ENCODE data around the gene TMCO6. TPM values are rescaled to one million over a fixed set of nuclear protein-coding genes. Genes with fewer than 3 reads are reported as not detected.
A peak's percentile ranks its signal among the peaks of the same experiment; 100 is the strongest.

The TMCO6 gene
- total RNA-seq, 1 experiment from 2014 or later: 32.2 TPM

DNA sequence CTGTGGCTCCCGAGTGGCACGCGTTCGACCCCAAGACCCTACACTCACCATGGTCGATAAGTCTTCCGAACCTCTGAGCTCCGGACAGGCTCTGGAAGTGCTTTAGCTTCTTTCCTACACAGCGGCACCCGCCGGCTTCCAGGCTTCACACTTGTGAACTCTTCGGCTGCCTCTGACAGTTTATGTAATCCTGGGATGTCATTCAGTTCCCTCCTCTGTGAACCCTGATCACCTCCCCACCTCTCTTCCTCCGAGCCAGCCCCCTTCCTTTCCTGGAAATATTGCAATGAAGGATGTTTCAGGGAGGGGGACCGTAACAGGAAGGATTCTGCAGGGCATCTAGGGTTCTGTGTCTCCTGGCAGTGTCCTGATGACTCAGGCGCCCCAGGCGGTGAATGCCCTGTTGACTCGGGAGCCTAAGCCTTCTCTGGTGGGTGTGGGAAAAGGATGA, 6.2 kb upstream of the TMCO6 start, which contains the start of gene CD14:
Gene CD14 (minus strand): TSS at position 155 of the 451 bp plus-strand sequence. CDS start 104 bp downstream, at position 51.
- ChIA-PET CTCF (interaction anchor here (0.8 to 1.3 kb wide), 2 partner anchors 78 to 260 kb away, joined by 3 to 4 read pairs; no protein-coding TSS in a partner anchor), POLR2A (no interaction called here)
- ATAC-seq (no peak), DNase-seq (ENCODE audit: low spot score) (no peak)
- H3K4me1 Mint-ChIP-seq: peaks cover 3% of the 10 kb centered on the region
- TF ChIP-seq GABPB1 (CRISPR knock-in tag; IDR thresholded peaks at IDR 0.05): 0 out of 2 replicates have a peak, but pooled peaks have one; percentile 32
- no peak for TF ChIP-seq SMAD4 (CRISPR knock-in tag; IDR thresholded peaks at IDR 0.05)
- H3K36me3 Mint-ChIP-seq: peaks cover 14% of the 10 kb centered on the region
- H3K4me3 Mint-ChIP-seq: no peak within 1 kb of the TSS
- H3K27ac Mint-ChIP-seq: no peak within 1 kb of the TSS
- H3K9me3 Mint-ChIP-seq: peaks cover 26% of the 10 kb centered on the region
- peaks cover 34% of the 10 kb centered on the region for H3K27me3 Mint-ChIP-seq (ENCODE audit: low read depth)

DNA sequence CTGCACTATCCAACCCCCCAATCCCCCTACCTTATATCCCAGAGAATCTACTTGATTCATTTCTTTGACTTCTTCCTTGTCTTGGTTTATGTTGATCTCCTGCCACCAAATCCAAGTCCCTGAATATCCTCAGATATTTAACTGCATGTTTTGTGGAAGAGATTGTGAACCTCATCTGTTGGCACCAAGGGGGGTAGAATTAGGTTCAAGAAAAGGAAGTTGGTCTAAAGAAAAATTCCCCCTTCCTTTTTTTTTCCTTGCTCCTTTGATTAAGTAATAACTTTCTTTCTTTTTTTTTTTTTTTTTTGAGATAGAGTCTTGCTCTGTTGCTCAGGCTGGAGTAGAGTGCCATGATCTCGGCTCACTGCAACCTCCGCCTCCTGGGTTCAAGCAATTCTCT, 5.8 kb upstream of the TMCO6 start:
- H3K4me3 Mint-ChIP-seq: no peak overlapping the region
- ChIA-PET POLR2A (no interaction called here), CTCF (no interaction called here)
- ATAC-seq (no peak), DNase-seq (ENCODE audit: low spot score) (no peak)
- TF ChIP-seq CDX4 (CRISPR knock-in tag; IDR thresholded peaks at IDR 0.05; ENCODE audit: borderline replicate concordance): no peak
- TF ChIP-seq FOXP1 (CRISPR knock-in tag; IDR thresholded peaks at IDR 0.05; ENCODE audit: borderline replicate concordance): no peak
- TF ChIP-seq ATF1 (CRISPR knock-in tag; IDR thresholded peaks at IDR 0.05): no peak
- TF ChIP-seq, protein P1, sequence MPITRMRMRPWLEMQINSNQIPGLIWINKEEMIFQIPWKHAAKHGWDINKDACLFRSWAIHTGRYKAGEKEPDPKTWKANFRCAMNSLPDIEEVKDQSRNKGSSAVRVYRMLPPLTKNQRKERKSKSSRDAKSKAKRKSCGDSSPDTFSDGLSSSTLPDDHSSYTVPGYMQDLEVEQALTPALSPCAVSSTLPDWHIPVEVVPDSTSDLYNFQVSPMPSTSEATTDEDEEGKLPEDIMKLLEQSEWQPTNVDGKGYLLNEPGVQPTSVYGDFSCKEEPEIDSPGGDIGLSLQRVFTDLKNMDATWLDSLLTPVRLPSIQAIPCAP (CRISPR knock-in tag; IDR thresholded peaks at IDR 0.05): no peak
- TF ChIP-seq, protein P2, sequence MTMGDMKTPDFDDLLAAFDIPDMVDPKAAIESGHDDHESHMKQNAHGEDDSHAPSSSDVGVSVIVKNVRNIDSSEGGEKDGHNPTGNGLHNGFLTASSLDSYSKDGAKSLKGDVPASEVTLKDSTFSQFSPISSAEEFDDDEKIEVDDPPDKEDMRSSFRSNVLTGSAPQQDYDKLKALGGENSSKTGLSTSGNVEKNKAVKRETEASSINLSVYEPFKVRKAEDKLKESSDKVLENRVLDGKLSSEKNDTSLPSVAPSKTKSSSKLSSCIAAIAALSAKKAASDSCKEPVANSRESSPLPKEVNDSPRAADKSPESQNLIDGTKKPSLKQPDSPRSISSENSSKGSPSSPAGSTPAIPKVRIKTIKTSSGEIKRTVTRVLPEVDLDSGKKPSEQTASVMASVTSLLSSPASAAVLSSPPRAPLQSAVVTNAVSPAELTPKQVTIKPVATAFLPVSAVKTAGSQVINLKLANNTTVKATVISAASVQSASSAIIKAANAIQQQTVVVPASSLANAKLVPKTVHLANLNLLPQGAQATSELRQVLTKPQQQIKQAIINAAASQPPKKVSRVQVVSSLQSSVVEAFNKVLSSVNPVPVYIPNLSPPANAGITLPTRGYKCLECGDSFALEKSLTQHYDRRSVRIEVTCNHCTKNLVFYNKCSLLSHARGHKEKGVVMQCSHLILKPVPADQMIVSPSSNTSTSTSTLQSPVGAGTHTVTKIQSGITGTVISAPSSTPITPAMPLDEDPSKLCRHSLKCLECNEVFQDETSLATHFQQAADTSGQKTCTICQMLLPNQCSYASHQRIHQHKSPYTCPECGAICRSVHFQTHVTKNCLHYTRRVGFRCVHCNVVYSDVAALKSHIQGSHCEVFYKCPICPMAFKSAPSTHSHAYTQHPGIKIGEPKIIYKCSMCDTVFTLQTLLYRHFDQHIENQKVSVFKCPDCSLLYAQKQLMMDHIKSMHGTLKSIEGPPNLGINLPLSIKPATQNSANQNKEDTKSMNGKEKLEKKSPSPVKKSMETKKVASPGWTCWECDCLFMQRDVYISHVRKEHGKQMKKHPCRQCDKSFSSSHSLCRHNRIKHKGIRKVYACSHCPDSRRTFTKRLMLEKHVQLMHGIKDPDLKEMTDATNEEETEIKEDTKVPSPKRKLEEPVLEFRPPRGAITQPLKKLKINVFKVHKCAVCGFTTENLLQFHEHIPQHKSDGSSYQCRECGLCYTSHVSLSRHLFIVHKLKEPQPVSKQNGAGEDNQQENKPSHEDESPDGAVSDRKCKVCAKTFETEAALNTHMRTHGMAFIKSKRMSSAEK (CRISPR knock-in tag; IDR thresholded peaks at IDR 0.05; ENCODE audit: borderline replicate concordance): no peak
- TF ChIP-seq ZBTB43 (CRISPR knock-in tag; IDR thresholded peaks at IDR 0.05): no peak
- TF ChIP-seq, protein P3, sequence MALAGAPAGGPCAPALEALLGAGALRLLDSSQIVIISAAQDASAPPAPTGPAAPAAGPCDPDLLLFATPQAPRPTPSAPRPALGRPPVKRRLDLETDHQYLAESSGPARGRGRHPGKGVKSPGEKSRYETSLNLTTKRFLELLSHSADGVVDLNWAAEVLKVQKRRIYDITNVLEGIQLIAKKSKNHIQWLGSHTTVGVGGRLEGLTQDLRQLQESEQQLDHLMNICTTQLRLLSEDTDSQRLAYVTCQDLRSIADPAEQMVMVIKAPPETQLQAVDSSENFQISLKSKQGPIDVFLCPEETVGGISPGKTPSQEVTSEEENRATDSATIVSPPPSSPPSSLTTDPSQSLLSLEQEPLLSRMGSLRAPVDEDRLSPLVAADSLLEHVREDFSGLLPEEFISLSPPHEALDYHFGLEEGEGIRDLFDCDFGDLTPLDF (CRISPR knock-in tag; IDR thresholded peaks at IDR 0.05): no peak
- TF ChIP-seq ZSCAN18 (CRISPR knock-in tag; IDR thresholded peaks at IDR 0.05): no peak
- TF ChIP-seq PRRX2 (CRISPR knock-in tag; IDR thresholded peaks at IDR 0.05): no peak
- no peak for TF ChIP-seq ZNF423 (CRISPR knock-in tag; IDR thresholded peaks at IDR 0.05)
- no peak for TF ChIP-seq ELF4 (CRISPR knock-in tag; IDR thresholded peaks at IDR 0.05; ENCODE audit: low read depth)
- no peak for TF ChIP-seq JAZF1 (CRISPR knock-in tag; IDR thresholded peaks at IDR 0.05)
- TF ChIP-seq ZNF263 (CRISPR knock-in tag; IDR thresholded peaks at IDR 0.05; ENCODE audit: low read depth): no peak
- peaks cover 6% of the 10 kb centered on the region for H3K4me1 Mint-ChIP-seq
- no peak overlapping the region for H3K27ac Mint-ChIP-seq
- peaks cover 32% of the 10 kb centered on the region for H3K27me3 Mint-ChIP-seq (ENCODE audit: low read depth)
- H3K36me3 Mint-ChIP-seq: peaks cover 10% of the 10 kb centered on the region; the same call in 1 of the 2 replicates
- H3K9me3 Mint-ChIP-seq: peaks cover 25% of the 10 kb centered on the region
